ENCODE results near the gene TMEM106B. TPM values are rescaled to one million over a fixed set of nuclear protein-coding genes. Genes with fewer than 3 reads are reported as not detected.
A peak's percentile ranks its signal among the peaks of the same experiment; 100 is the strongest.

The TMEM106B gene
- total RNA-seq, 1 experiment from 2014 or later: 64.4 TPM

DNA sequence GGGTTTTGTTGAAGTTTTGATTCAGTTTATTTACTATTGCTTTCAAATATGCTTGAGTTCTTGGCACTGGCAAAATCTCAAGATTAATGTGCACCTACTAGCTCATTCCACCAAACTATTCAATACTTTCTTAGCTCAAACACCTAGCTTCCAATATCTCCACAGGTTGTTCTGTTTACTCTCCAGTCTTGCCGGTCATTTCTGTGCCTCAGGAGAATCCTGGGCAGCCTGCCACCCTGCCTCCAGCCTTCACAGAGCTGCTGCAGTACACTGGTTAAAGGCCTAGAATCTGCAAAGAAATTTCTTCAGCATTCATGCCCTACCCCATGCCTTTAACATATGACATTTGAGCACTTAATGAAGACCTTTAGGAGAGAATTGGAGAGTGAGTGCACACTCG is 4.0 kb upstream of the TMEM106B start:
- no peak overlapping the region for H3K4me3 ChIP-seq
- ChIA-PET POLR2A (ENCODE audit: unreplicated experiment) (interaction anchor here (0.6 kb wide), 1 partner anchor 179 kb away, joined by 4 read pairs; no protein-coding TSS in a partner anchor), CTCF (interaction anchor here (0.7 kb wide), 1 partner anchor 393 kb away, joined by 3 read pairs; no protein-coding TSS in a partner anchor)
- no peaks in the 10 kb centered on the region for H4K20me1 ChIP-seq (ENCODE audit: insufficient read depth)
- no peaks in the 10 kb centered on the region for H3K9me3 ChIP-seq (ENCODE audit: insufficient read depth, low read depth)
- TF ChIP-seq, protein P1, sequence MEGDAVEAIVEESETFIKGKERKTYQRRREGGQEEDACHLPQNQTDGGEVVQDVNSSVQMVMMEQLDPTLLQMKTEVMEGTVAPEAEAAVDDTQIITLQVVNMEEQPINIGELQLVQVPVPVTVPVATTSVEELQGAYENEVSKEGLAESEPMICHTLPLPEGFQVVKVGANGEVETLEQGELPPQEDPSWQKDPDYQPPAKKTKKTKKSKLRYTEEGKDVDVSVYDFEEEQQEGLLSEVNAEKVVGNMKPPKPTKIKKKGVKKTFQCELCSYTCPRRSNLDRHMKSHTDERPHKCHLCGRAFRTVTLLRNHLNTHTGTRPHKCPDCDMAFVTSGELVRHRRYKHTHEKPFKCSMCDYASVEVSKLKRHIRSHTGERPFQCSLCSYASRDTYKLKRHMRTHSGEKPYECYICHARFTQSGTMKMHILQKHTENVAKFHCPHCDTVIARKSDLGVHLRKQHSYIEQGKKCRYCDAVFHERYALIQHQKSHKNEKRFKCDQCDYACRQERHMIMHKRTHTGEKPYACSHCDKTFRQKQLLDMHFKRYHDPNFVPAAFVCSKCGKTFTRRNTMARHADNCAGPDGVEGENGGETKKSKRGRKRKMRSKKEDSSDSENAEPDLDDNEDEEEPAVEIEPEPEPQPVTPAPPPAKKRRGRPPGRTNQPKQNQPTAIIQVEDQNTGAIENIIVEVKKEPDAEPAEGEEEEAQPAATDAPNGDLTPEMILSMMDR (conservative IDR thresholded peaks at IDR 0.05): no peak
- TF ChIP-seq EZH2 (IDR thresholded peaks at IDR 0.05; ENCODE audit: low read depth): no peak
- peaks cover 8% of the 10 kb centered on the region for H3K4me1 ChIP-seq (replicated peaks; ENCODE audit: insufficient read depth)
- H2AFZ ChIP-seq: no peak overlapping the region
- no peaks in the 10 kb centered on the region for H3K9me2 ChIP-seq (ENCODE audit: insufficient read depth)
- peaks cover 4% of the 10 kb centered on the region for H3K79me2 ChIP-seq (ENCODE audit: low read depth)
- H3K4me2 ChIP-seq: no peak overlapping the region
- no peak overlapping the region for H3K27ac ChIP-seq
- intact Hi-C loops (cut with micrococcal nuclease; ENCODE audit: unreplicated experiment): no loop called here
- no peaks in the 10 kb centered on the region for H3K36me3 ChIP-seq (ENCODE audit: low read depth)
- H3K27me3 ChIP-seq (ENCODE audit: insufficient read depth, low read depth): no peaks in the 10 kb centered on the region
- DNase-seq: no peak
- BruUV-seq (replicated peaks): no TSS peak
- H3F3A ChIP-seq (ENCODE audit: insufficient read depth, low read depth): peaks cover 20% of the 10 kb centered on the region; the same call in 1 of the 2 replicates

DNA sequence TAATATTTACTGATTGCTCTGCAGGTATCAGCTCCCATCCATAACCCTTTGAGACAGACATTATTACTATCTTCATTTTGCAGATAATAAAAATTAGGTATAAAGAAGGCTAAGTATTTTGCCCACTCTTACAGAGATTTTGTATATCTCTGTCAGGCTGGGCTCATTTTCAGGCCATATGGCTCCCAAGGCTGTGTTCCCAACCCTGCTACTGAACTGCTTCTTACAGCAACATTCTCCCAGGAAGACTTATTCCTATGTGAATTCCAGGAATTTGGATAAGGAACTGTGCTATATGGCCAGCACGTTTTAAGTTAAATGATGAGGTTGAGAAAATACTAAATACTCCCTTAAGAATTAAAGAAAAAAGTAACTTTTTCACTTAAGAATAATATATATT is 1.9 kb upstream of the TMEM106B start:
- Histone ChIP-seq H3K9me3 (ENCODE audit: insufficient read depth, low read depth) (no peaks in the 10 kb centered on the region), H3K36me3 (ENCODE audit: low read depth) (no peaks in the 10 kb centered on the region), H2AFZ (no peak overlapping the region), H3K4me3 (no peak overlapping the region), H3K27ac (no peak overlapping the region), H3K9me2 (ENCODE audit: insufficient read depth) (no peaks in the 10 kb centered on the region), H3K79me2 (ENCODE audit: low read depth) (peaks cover 26% of the 10 kb centered on the region), H3K27me3 (ENCODE audit: insufficient read depth, low read depth) (no peaks in the 10 kb centered on the region), H3K4me1 (replicated peaks; ENCODE audit: insufficient read depth) (peaks cover 24% of the 10 kb centered on the region), H3F3A (ENCODE audit: insufficient read depth, low read depth) (peaks cover 22% of the 10 kb centered on the region; the same call in 1 of the 2 replicates), H4K20me1 (ENCODE audit: insufficient read depth) (no peaks in the 10 kb centered on the region), H3K4me2 (no peak overlapping the region)
- DNase-seq: no peak
- CTCF ChIA-PET: no interaction called here
- TF ChIP-seq EZH2 (IDR thresholded peaks at IDR 0.05; ENCODE audit: low read depth): no peak
- TF ChIP-seq, protein P1 (conservative IDR thresholded peaks at IDR 0.05): no peak
- intact Hi-C loops (cut with micrococcal nuclease; ENCODE audit: unreplicated experiment): no loop called here
- BruUV-seq (replicated peaks): no TSS peak
- POLR2A ChIA-PET (ENCODE audit: unreplicated experiment): no interaction called here

DNA sequence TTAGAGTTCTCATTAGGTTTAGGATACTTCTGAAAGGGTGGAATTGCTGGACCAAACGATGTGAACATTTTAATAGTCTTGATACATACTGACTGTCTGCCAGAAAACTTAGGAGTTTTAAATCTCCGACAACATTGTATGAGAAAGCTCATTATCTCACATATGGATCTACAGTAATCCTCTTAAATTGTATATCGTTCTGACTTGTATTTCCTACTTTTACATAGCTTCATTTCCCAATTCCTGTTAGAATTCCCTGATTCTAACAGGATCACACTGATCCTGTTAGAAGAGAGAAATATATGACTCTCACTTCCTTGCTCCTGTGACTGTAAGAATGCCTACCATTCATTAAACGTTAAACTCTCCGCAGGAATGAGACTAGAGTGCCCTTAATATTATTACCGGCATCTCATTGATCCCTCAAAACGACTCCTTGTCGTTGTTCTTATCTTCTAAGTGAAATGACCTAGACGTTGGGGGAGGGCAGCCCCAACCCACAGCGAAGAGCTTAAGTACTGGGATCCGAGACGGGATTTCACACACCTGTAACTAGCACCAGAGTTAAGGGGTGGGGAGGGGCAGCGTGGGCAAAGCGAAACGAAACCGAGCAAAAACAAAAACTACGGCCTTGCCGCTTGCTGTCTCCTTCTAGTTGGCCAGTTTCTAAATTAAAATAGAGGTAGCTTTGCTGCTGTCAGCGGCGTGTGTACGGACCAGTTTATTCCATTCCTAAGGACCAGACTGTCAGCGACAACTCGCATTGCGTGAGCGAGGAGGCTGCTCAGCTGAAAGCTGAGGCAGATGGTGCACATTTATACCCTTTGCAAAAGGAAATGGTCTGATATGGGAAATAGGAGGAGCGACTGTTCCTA is 678 bp upstream of the TMEM106B start:
- peak overlapping the region; percentile 74 for H3K4me3 ChIP-seq
- H3K79me2 ChIP-seq (ENCODE audit: low read depth): peaks cover 33% of the 10 kb centered on the region
- CTCF ChIA-PET: interaction anchor here (0.7 to 1.3 kb wide), 2 partner anchors 142 to 295 kb away, joined by 3 to 5 read pairs; no protein-coding TSS in a partner anchor
- H4K20me1 ChIP-seq (ENCODE audit: insufficient read depth): no peaks in the 10 kb centered on the region
- no peaks in the 10 kb centered on the region for H3K27me3 ChIP-seq (ENCODE audit: insufficient read depth, low read depth)
- peak overlapping the region; percentile 96 for H2AFZ ChIP-seq
- BruUV-seq (replicated peaks): TSS peak; percentile 98
- DNase-seq: peak in 1 of 2 experiments; percentile 50
- peaks cover 8% of the 10 kb centered on the region; the same call in 1 of the 2 replicates for H3K36me3 ChIP-seq (ENCODE audit: low read depth)
- no peaks in the 10 kb centered on the region for H3K9me2 ChIP-seq (ENCODE audit: insufficient read depth)
- H3K4me2 ChIP-seq: peak overlapping the region; percentile 93
- peaks cover 24% of the 10 kb centered on the region for H3K4me1 ChIP-seq (replicated peaks; ENCODE audit: insufficient read depth)
- POLR2A ChIA-PET (ENCODE audit: unreplicated experiment): interaction anchor here (0.6 to 1.1 kb wide), 7 partner anchors 10 to 298 kb away, joined by 3 to 12 read pairs (median 5); partner anchors contain the start of gene VWDE
- intact Hi-C loops (cut with micrococcal nuclease; ENCODE audit: unreplicated experiment): loop anchor here (1.0 to 5.0 kb wide), 8 partner anchors 48 to 376 kb away; no protein-coding TSS in a partner anchor
- H3F3A ChIP-seq (ENCODE audit: insufficient read depth, low read depth): peaks cover 22% of the 10 kb centered on the region; the same call in 1 of the 2 replicates
- TF ChIP-seq, protein P1 (conservative IDR thresholded peaks at IDR 0.05): no peak
- no peak for TF ChIP-seq EZH2 (IDR thresholded peaks at IDR 0.05; ENCODE audit: low read depth)
- peak overlapping the region; percentile 92 for H3K27ac ChIP-seq
- H3K9me3 ChIP-seq (ENCODE audit: insufficient read depth, low read depth): no peaks in the 10 kb centered on the region

Data from PC-9 (cell line).